Naive thymus-derived CD4-positive, alpha-beta T cell (primary cell): ENCODE measurements around the gene LAMA5. TPM values are rescaled to one million over a fixed set of nuclear protein-coding genes. Genes with fewer than 3 reads are reported as not detected.

Experiments used
- ATAC-seq: fragments of 150-1000 bp; cut with Tn5 transposase; 2 replicates; pipeline ENCODE4 v1.10.0; 2021; ENCODE audit warnings: mild to moderate bottlenecking, moderate library complexity
- CTCF ChIA-PET: fragments of 350-600 bp; sonication (Branson Sonifier 250); formaldehyde crosslinking; loops from one replicate; lab custom pipeline; 2021; ENCODE audit warnings: antibody characterized with exemption; lab: Charles Lee
- POLR2A ChIA-PET: fragments of 350-600 bp; sonication (Branson Sonifier 250); formaldehyde crosslinking; loops from one replicate; lab custom pipeline; 2021; ENCODE audit warnings: antibody characterized with exemption, inconsistent platforms; lab: Charles Lee
- DNase-seq, 9 donors: peaks; one replicate each; pipeline versions ENCODE4 v3.0.0 to v3.0.0-alpha.2; 2020 to 2022; ENCODE audit warnings: mixed read lengths in 1 of 9
- H3K27ac ChIP-seq: one replicate; pipeline ENCODE4 v1.7.0; 2013; ENCODE audit warnings: mild to moderate bottlenecking, low read depth, low read length, moderate library complexity
- H3K27me3 ChIP-seq, 2 donors: one replicate each; pipeline ENCODE4 v1.7.0; 2013; ENCODE audit warnings: low read length in 2 of 2, mild to moderate bottlenecking in 2 of 2, moderate library complexity in 2 of 2; ENCODE audit not compliant: control insufficient read depth in 2 of 2, insufficient read depth in 2 of 2
- H3K36me3 ChIP-seq, 3 experiments: 1 replicate in 2 of 3; 2 replicates in 1 of 3; pipeline ENCODE4 v1.7.0; 2013; ENCODE audit warnings: low read length in 3 of 3, mild to moderate bottlenecking in 3 of 3, moderate library complexity in 1 of 3; ENCODE audit not compliant: insufficient read depth in 3 of 3, control insufficient read depth in 2 of 3
- H3K4me1 ChIP-seq, 2 donors: one replicate each; pipeline ENCODE4 v1.7.0; 2013; ENCODE audit warnings: low read length in 2 of 2, mild to moderate bottlenecking in 2 of 2, moderate library complexity in 1 of 2; ENCODE audit not compliant: control insufficient read depth in 2 of 2, insufficient read depth in 2 of 2
- H3K4me3 ChIP-seq: 2 replicates; pipeline ENCODE4 v1.7.0; 2013; ENCODE audit warnings: mild to moderate bottlenecking, low read length
- H3K9me3 ChIP-seq, 3 experiments: 1 replicate in 2 of 3; 2 replicates in 1 of 3; pipeline ENCODE4 v1.7.0; 2013; ENCODE audit warnings: low read length in 3 of 3; ENCODE audit not compliant: control insufficient read depth in 2 of 3
- H3K27ac Mint-ChIP-seq, 9 donors: one replicate each; pipeline ENCODE4 v1.8.0; 2020 to 2022; ENCODE audit warnings: mixed read lengths in 9 of 9, mild to moderate bottlenecking in 8 of 9, moderate library complexity in 5 of 9, inconsistent platforms in 2 of 9
- H3K27me3 Mint-ChIP-seq, 5 donors: one replicate each; pipeline ENCODE4 v1.8.0; 2021 to 2022; ENCODE audit warnings: mixed read lengths in 5 of 5, mild to moderate bottlenecking in 1 of 5
- H3K36me3 Mint-ChIP-seq, 5 donors: one replicate each; pipeline ENCODE4 v1.8.0; 2020 to 2022; ENCODE audit warnings: mixed read lengths in 5 of 5, mild to moderate bottlenecking in 3 of 5, inconsistent platforms in 1 of 5
- H3K4me1 Mint-ChIP-seq, 7 donors: one replicate each; pipeline ENCODE4 v1.8.0; 2020 to 2022; ENCODE audit warnings: mixed read lengths in 7 of 7, mild to moderate bottlenecking in 3 of 7, inconsistent platforms in 1 of 7
- H3K4me3 Mint-ChIP-seq, 10 donors: one replicate each; pipeline ENCODE4 v1.8.0; 2020 to 2022; ENCODE audit warnings: mild to moderate bottlenecking in 10 of 10, mixed read lengths in 10 of 10, moderate library complexity in 6 of 10, inconsistent platforms in 2 of 10
- H3K9me3 Mint-ChIP-seq, 11 donors: one replicate each; pipeline ENCODE4 v1.8.0; 2020 to 2022; ENCODE audit warnings: mixed read lengths in 11 of 11, mild to moderate bottlenecking in 4 of 11, inconsistent platforms in 1 of 11, moderate library complexity in 1 of 11
- intact Hi-C, 2 donors: fragments of 100-400 bp; cut with micrococcal nuclease; formaldehyde crosslinking; loops; one replicate each; pipeline ENCODE4 v1.15.1; 2023
- polyA plus RNA-seq, 2 donors: library from polyadenylated mRNA; unstranded; fragments of 300-500 nt; fragmentation: Illumina TruSeq; gene quantifications; one replicate each; pipeline ENCODE4 v1.2.3, GENCODE V29; 2021
- total RNA-seq, 6 experiments: library from RNA in 5 of 6; stranded (reverse) in 5 of 6; gene quantifications; 1 replicate in 5 of 6; 2 replicates in 1 of 6; pipeline ENCODE4 v1.2.3 and lab custom pipeline; 2021 to 2026

LAMA5 gene
- total and polyA plus RNA-seq, 7 experiments from 2014 or later: 0.05 to 1.3 (median 0.57) TPM; not detected in 2

DNA sequence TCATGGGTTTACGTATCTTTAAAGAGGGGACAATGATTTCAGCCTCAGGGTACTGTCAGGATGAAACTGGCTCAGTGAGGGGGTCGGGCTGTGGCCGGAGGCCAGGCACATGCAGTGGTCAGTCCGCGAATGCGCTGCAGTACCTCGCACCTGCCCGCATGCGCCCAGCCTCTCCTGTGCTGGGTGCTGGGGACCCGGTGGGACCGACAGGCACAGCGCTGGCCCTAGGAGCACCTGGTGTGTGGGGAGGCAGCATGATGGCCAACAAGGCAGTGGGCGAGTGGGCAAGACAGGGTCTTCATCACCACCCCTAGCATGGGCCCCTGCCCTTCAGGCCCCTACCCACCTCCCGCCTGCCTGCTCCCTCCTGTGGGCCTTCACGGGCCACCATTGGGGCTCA lies 40.9 kb upstream of the LAMA5 start:
- no peaks in the 10 kb centered on the region for H3K9me3 Mint-ChIP-seq
- H3K4me3 ChIP-seq: peak overlapping the region; percentile 74
- no peaks in the 10 kb centered on the region for H3K9me3 ChIP-seq
- H3K27me3 ChIP-seq: no peaks in the 10 kb centered on the region
- peaks cover 0 to under 1% (median 0%) of the 10 kb centered on the region in 3 experiments for H3K36me3 ChIP-seq
- ChIA-PET CTCF (no interaction called here), POLR2A (interaction anchor here (0.6 to 0.7 kb wide), 3 partner anchors 12 to 467 kb away, joined by 3 to 6 read pairs (median 3); no protein-coding TSS in a partner anchor)
- peaks cover 17 to 23% of the 10 kb centered on the region in 2 donors for H3K4me1 ChIP-seq
- H3K4me3 Mint-ChIP-seq: peak overlapping the region in 9 of 10 donors; percentile 27 to 88 (median 80)
- H3K4me1 Mint-ChIP-seq: peaks cover 19 to 30% (median 25%) of the 10 kb centered on the region in 7 donors
- ATAC-seq (no peak), DNase-seq (no peak)
- intact Hi-C loops: loop anchor here (5.0 kb wide), 1 partner anchor 384 kb away; no protein-coding TSS in a partner anchor
- peak overlapping the region in 2 of 9 donors; percentile 52 to 88 for H3K27ac Mint-ChIP-seq
- no peaks in the 10 kb centered on the region for H3K36me3 Mint-ChIP-seq
- H3K27me3 Mint-ChIP-seq: peaks cover 0 to 3% (median 0%) of the 10 kb centered on the region in 5 donors
- H3K27ac ChIP-seq: no peak overlapping the region

GRCh38 chr20:62407221-62407992 lies 40.3 kb upstream of the LAMA5 start, which contains the start of gene CABLES2:
Gene CABLES2 (minus strand): TSS chr20:62407285. CDS start chr20:62407276, 9 bp downstream.
- ChIA-PET CTCF (no interaction called here), POLR2A (interaction anchor here (0.6 to 0.7 kb wide), 3 partner anchors 25 to 468 kb away, joined by 3 to 6 read pairs (median 3); no protein-coding TSS in a partner anchor)
- Mint-ChIP-seq H3K4me3 (peak within 1 kb of the TSS; percentile 68 to 90 (median 82)), H3K27me3 (peaks cover 0 to 3% (median 0%) of the 10 kb centered on the region in 5 donors), H3K36me3 (no peaks in the 10 kb centered on the region), H3K4me1 (peaks cover 19 to 31% (median 26%) of the 10 kb centered on the region in 7 donors), H3K27ac (peak within 1 kb of the TSS in 8 of 9 donors; percentile 52 to 88 (median 68)), H3K9me3 (no peaks in the 10 kb centered on the region)
- ATAC-seq (peak; percentile 98), DNase-seq (peak; percentile 86 to 94 (median 91))
- Histone ChIP-seq H3K27me3 (no peaks in the 10 kb centered on the region), H3K4me1 (peaks cover 17 to 23% of the 10 kb centered on the region in 2 donors), H3K36me3 (peaks cover 0 to 7% (median 0%) of the 10 kb centered on the region in 3 experiments), H3K27ac (peak within 1 kb of the TSS; percentile 76), H3K9me3 (no peaks in the 10 kb centered on the region), H3K4me3 (peak within 1 kb of the TSS; percentile 74)
- intact Hi-C loops: loop anchor here (1.0 to 5.0 kb wide), 7 partner anchors 20 to 385 kb away; partner anchors contain the start of genes ADRM1 (in 2 of the 2), RPS21 (in 2 of the 2) and OSBPL2 (in 1 of the 2)

DNA sequence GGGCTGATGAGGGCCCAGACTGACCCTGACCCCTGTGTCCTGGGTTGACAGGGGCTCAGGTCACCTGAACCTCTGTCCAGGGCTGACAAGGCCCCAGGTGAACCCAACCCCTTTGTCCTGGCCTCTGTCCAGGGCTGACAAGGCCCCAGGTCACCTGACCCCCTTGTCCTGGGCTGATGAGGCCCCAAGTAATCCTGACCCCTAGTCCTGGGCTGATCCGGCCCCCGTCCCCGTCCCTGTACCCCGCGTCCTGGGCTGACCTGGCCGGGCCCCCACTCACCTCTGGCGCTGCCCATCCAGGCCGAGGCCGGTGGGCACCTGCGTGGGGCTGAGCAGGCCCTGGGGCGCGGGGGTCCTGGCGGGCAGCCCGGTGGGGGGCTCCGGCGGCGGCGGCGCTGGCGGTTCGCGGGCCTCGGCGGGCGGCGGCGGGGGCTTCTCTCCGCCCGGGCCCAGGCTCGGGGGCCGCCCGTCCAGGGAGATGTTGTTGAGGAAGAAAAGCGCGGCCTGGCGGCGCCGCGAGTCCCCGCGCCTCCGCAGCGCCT lies 39.6 kb upstream of the LAMA5 start:
- intact Hi-C loops: loop anchor here (1.0 to 5.0 kb wide), 7 partner anchors 19 to 386 kb away; partner anchors contain the start of genes ADRM1 (in 2 of the 2), RPS21 (in 2 of the 2) and OSBPL2 (in 1 of the 2)
- H3K27me3 ChIP-seq: no peaks in the 10 kb centered on the region
- ChIA-PET POLR2A (no interaction called here), CTCF (no interaction called here)
- Mint-ChIP-seq H3K4me1 (peaks cover 19 to 31% (median 26%) of the 10 kb centered on the region in 7 donors), H3K9me3 (peaks cover 0 to under 1% (median 0%) of the 10 kb centered on the region in 11 donors), H3K36me3 (no peaks in the 10 kb centered on the region), H3K27ac (peak overlapping the region in 5 of 9 donors; percentile 42 to 61 (median 52)), H3K27me3 (peaks cover 0 to 3% (median 0%) of the 10 kb centered on the region in 5 donors), H3K4me3 (peak overlapping the region; percentile 54 to 90 (median 74))
- peak overlapping the region; percentile 76 for H3K27ac ChIP-seq
- ATAC-seq (no peak), DNase-seq (peak in 1 of 9 donors; percentile 25)
- peaks cover 0 to 14% (median 0%) of the 10 kb centered on the region in 3 experiments for H3K36me3 ChIP-seq
- no peaks in the 10 kb centered on the region for H3K9me3 ChIP-seq
- H3K4me3 ChIP-seq: peak overlapping the region; percentile 57
- H3K4me1 ChIP-seq: peaks cover 17 to 23% of the 10 kb centered on the region in 2 donors

DNA sequence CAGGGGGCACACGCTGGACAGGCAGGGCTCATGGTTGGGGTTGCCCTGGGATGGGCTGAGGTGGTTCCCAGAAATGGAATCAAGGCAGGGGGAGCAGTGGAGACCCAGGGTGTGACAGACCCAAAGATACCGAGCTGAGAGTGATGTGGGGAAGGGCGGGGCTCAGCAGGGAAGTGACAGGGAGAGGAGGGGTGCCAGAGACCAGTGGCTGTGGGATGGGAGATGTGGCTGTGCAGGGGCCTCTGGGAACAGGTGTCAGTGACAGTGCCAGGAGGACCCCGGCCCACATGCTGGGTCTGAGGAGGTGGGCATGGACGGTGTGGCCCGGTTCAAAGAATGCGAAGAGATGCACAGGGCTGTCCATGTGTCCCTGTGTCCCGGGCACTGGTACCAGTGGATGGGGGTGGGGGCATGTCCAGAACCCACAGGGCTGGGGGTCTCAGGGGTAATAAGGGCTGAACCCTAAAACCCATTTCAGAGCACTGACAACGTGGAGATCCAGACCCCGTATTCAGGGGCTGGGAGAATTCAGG lies 38.9 kb upstream of the LAMA5 start:
- H3K27ac ChIP-seq: peak overlapping the region; percentile 76
- H3K4me3 ChIP-seq: peak overlapping the region; percentile 57
- peaks cover 17 to 23% of the 10 kb centered on the region in 2 donors for H3K4me1 ChIP-seq
- Mint-ChIP-seq H3K27me3 (peaks cover 0 to 3% (median 0%) of the 10 kb centered on the region in 5 donors), H3K27ac (peak overlapping the region in 7 of 9 donors; percentile 25 to 80 (median 59)), H3K9me3 (peaks cover 0 to 2% (median 0%) of the 10 kb centered on the region in 11 donors), H3K4me1 (peaks cover 20 to 31% (median 26%) of the 10 kb centered on the region in 7 donors), H3K36me3 (peaks cover 0 to under 1% (median 0%) of the 10 kb centered on the region in 5 donors), H3K4me3 (peak overlapping the region; percentile 54 to 90 (median 74))
- no peaks in the 10 kb centered on the region for H3K9me3 ChIP-seq
- intact Hi-C loops: loop anchor here (2.0 to 5.0 kb wide), 2 partner anchors 339 to 386 kb away; no protein-coding TSS in a partner anchor
- ChIA-PET CTCF (no interaction called here), POLR2A (no interaction called here)
- peaks cover 0 to 18% (median 0%) of the 10 kb centered on the region in 3 experiments for H3K36me3 ChIP-seq
- no peaks in the 10 kb centered on the region for H3K27me3 ChIP-seq
- ATAC-seq: no peak
- no peak for DNase-seq

DNA sequence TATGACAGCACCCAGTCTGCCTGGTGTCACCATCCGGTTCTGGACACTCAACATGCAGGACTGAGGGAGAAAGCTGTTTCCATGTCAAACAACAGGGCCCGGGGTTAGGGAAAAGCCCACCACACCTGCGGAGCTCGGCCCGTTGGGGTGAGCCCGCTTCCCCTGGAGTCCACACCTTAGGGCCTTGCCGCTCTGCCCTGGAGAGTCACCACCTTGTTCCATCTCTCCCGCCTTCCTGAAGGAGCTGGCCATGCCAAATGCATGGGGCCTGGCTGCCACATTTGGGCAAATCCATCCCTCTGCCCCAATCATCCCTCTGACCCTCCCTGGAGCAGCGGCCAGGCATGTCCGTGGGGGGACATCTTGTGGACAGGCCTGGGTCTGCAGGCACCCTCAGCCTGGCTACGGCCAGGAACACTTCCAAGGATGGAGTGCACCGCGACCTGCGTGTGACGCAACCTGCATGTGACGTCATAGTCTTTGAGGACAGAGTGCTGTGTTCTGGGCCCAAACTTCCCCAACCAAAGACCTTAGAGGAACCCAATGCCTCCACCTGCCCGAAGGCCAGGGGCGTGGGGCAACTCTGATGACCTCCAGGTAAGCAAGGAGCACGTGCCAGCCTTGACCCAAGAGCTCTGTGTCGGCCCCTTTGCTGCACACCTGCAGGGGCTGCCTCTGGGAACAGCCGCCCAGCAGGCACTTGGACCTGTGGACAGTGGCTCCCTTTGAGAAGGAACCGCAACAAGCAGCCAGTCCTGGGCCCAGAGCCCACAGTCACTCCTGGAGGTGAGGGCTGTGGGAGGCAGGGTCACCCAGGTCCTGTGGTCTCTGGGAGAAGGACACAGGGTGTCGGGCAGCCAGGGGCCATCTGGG lies 38.2 kb upstream of the LAMA5 start:
- peaks cover 0 to 4% (median 4%) of the 10 kb centered on the region in 5 donors for H3K36me3 Mint-ChIP-seq
- DNase-seq (no peak), ATAC-seq (no peak)
- H3K4me3 Mint-ChIP-seq: peak overlapping the region; percentile 54 to 90 (median 74)
- CTCF ChIA-PET: no interaction called here
- Histone ChIP-seq H3K4me3 (no peak overlapping the region), H3K27me3 (no peaks in the 10 kb centered on the region), H3K9me3 (no peaks in the 10 kb centered on the region), H3K36me3 (peaks cover 0 to 19% (median 0%) of the 10 kb centered on the region in 3 experiments), H3K4me1 (peaks cover 17 to 23% of the 10 kb centered on the region in 2 donors), H3K27ac (peak overlapping the region; percentile 76)
- peaks cover 0 to 2% (median 0%) of the 10 kb centered on the region in 11 donors for H3K9me3 Mint-ChIP-seq
- POLR2A ChIA-PET: no interaction called here
- H3K27ac Mint-ChIP-seq: peak overlapping the region in 6 of 9 donors; percentile 25 to 80 (median 56)
- H3K4me1 Mint-ChIP-seq: peaks cover 21 to 31% (median 30%) of the 10 kb centered on the region in 7 donors
- intact Hi-C loops: loop anchor here (5.0 kb wide), 1 partner anchor 387 kb away; no protein-coding TSS in a partner anchor
- H3K27me3 Mint-ChIP-seq: peaks cover 0 to 3% (median 0%) of the 10 kb centered on the region in 5 donors
